ENCODE results near the gene LOXL1. TPM values are rescaled to one million over a fixed set of nuclear protein-coding genes. Genes with fewer than 3 reads are reported as not detected.
A peak's percentile ranks its signal among the peaks of the same experiment; 100 is the strongest.

LOXL1 gene
- polyA plus RNA-seq, 1 donor from 2014 or later: 2.1 TPM

GRCh38 chr15:73950479-73950830 is 24.2 kb downstream of the LOXL1 start:
- TF ChIP-seq EP300 (conservative IDR thresholded peaks at IDR 0.05; ENCODE audit: poor library complexity, severe bottlenecking) (no peak), REST (IDR thresholded peaks at IDR 0.05; ENCODE audit: borderline replicate concordance) (no peak), RAD21 (conservative IDR thresholded peaks at IDR 0.05) (no peak), MXI1 (conservative IDR thresholded peaks at IDR 0.05; ENCODE audit: poor library complexity, severe bottlenecking) (no peak), SMC3 (conservative IDR thresholded peaks at IDR 0.05; ENCODE audit: poor library complexity) (no peak), POLR2AphosphoS5 (IDR thresholded peaks at IDR 0.05) (no peak), CTCF (IDR thresholded peaks at IDR 0.05; ENCODE audit: poor library complexity, severe bottlenecking) (no peak), TAF1 (IDR thresholded peaks at IDR 0.05; ENCODE audit: low read depth) (no peak), EZH2 (IDR thresholded peaks at IDR 0.05; ENCODE audit: borderline replicate concordance, insufficient read depth, low read length, poor library complexity, severe bottlenecking) (no peak)
- Histone ChIP-seq H3K36me3 (ENCODE audit: insufficient read depth, low read length) (no peaks in the 10 kb centered on the region), H3K4me2 (ENCODE audit: low read length) (no peak overlapping the region), H3F3A (ENCODE audit: insufficient read depth, low read length, poor library complexity, severe bottlenecking) (no peaks in the 10 kb centered on the region), H3K9ac (ENCODE audit: low read length) (peak overlapping the region; percentile 62), H3K9me2 (ENCODE audit: insufficient read depth, low read length) (no peaks in the 10 kb centered on the region), H3K79me2 (replicated peaks; ENCODE audit: insufficient read depth, low read length) (no peaks in the 10 kb centered on the region), H4K20me1 (ENCODE audit: insufficient read depth) (no peaks in the 10 kb centered on the region), H2AFZ (ENCODE audit: low read depth, low read length) (peak overlapping the region; percentile 42), H3K27me3 (ENCODE audit: insufficient read depth, low read depth, low read length) (no peaks in the 10 kb centered on the region), H3K4me3 (ENCODE audit: low read length) (peak overlapping the region; percentile 45), H3K27ac (ENCODE audit: low read length) (peak overlapping the region; percentile 86), H3K9me3 (ENCODE audit: low read length) (no peaks in the 10 kb centered on the region)

GRCh38 chr15:73950831-73951561 is 24.7 kb downstream of the LOXL1 start:
- Histone ChIP-seq H3K9me2 (ENCODE audit: insufficient read depth, low read length) (no peaks in the 10 kb centered on the region), H3K4me2 (ENCODE audit: low read length) (peak overlapping the region; percentile 37), H3K27me3 (ENCODE audit: insufficient read depth, low read depth, low read length) (no peaks in the 10 kb centered on the region), H3K36me3 (ENCODE audit: insufficient read depth, low read length) (no peaks in the 10 kb centered on the region), H2AFZ (ENCODE audit: low read depth, low read length) (peak overlapping the region; percentile 42), H3K27ac (ENCODE audit: low read length) (peak overlapping the region; percentile 86), H4K20me1 (ENCODE audit: insufficient read depth) (no peaks in the 10 kb centered on the region), H3K4me3 (ENCODE audit: low read length) (peak overlapping the region; percentile 45), H3K79me2 (replicated peaks; ENCODE audit: insufficient read depth, low read length) (no peaks in the 10 kb centered on the region), H3F3A (ENCODE audit: insufficient read depth, low read length, poor library complexity, severe bottlenecking) (no peaks in the 10 kb centered on the region), H3K9me3 (ENCODE audit: low read length) (no peaks in the 10 kb centered on the region), H3K9ac (ENCODE audit: low read length) (peak overlapping the region; percentile 62)
- peak; percentile 45 for TF ChIP-seq REST (IDR thresholded peaks at IDR 0.05; ENCODE audit: borderline replicate concordance)
- TF ChIP-seq TAF1 (IDR thresholded peaks at IDR 0.05; ENCODE audit: low read depth): no peak
- TF ChIP-seq EP300 (conservative IDR thresholded peaks at IDR 0.05; ENCODE audit: poor library complexity, severe bottlenecking): peak; percentile 63
- peak; percentile 52 for TF ChIP-seq MXI1 (conservative IDR thresholded peaks at IDR 0.05; ENCODE audit: poor library complexity, severe bottlenecking)
- peak; percentile 45 for TF ChIP-seq POLR2AphosphoS5 (IDR thresholded peaks at IDR 0.05)
- TF ChIP-seq RAD21 (conservative IDR thresholded peaks at IDR 0.05): peak; percentile 77
- TF ChIP-seq CTCF (IDR thresholded peaks at IDR 0.05; ENCODE audit: poor library complexity, severe bottlenecking): peak; percentile 75
- TF ChIP-seq EZH2 (IDR thresholded peaks at IDR 0.05; ENCODE audit: borderline replicate concordance, insufficient read depth, low read length, poor library complexity, severe bottlenecking): no peak
- TF ChIP-seq SMC3 (conservative IDR thresholded peaks at IDR 0.05; ENCODE audit: poor library complexity): peak; percentile 69
